Left ventricle myocardium superior (tissue), 1 donor: ENCODE measurements around the gene FOLR1. TPM values are rescaled to one million over a fixed set of nuclear protein-coding genes. Genes with fewer than 3 reads are reported as not detected.
"Not testable (repeated sequence)": the region's sequence is repeated elsewhere in the genome, so short reads cannot be mapped to it uniquely, and the experiment has no call there.

Experiments
- ATAC-seq: fragments of 200-7000 bp; cut with Tn5 transposase; one replicate; pipeline ENCODE4 v1.9.1; 2020; ENCODE audit warnings: mild to moderate bottlenecking, moderate library complexity
- DNase-seq: peaks from one replicate; pipeline ENCODE4 v3.0.0-alpha.2; 2020
- intact Hi-C: fragments of 100-400 bp; cut with micrococcal nuclease; formaldehyde crosslinking; loops from one replicate; pipeline ENCODE4 v1.11.0; 2022
- total RNA-seq: library from RNA; stranded (reverse); fragmentation: NEBNext Ultra II Directional; extraction: Animal tissue kit (Norgen Biotek cat#: 25700); gene quantifications from one replicate; pipeline ENCODE4 v1.2.1, GENCODE V29; 2021
- donor health status: DM: no; HTN: yes; CAD: no; lungs with severe emphysema.

Gene FOLR1
- total RNA-seq, 1 donor from 2014 or later, result 0.50 TPM

GRCh38 chr11:72179804-72180396, 12.0 kb upstream of the FOLR1 start:
- intact Hi-C loops, result no loop called here
- no peak for DNase-seq
- no peak for ATAC-seq

DNA sequence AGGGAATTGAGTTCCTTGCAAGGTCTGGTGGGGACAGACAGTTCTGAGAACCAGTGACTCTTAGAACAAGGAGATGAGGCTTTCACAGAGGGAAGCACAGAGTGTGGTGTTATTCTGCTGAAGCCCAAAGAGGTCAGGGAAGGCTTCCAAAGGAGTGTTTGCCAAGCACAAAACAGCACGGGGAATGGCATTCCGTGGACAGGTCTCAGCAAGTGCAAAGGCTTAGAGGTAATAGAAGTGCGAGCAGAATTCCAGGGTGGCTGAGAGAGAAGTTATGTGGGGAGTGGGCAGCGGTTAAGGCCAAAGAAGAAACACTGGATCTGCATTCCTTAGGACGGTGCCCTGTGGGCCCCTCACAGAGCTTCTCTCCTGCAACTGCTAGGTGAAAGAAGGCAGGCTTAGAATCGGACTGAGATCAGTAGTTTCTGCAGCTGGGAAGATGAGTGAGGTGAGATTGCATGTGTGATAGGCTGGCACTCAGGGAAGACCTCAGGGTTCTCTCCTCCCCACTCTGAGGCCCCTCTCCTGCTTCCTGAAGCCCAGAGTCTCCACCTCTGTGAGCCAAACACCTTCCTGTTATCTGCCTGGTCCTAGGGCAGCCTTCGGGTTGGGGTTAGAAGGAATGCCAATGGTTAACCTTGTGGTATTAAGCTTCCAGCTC, 10.9 kb upstream of the FOLR1 start:
- ATAC-seq, result peak; percentile 65
- DNase-seq, intact Hi-C loops: not testable (repeated sequence)

- peak; percentile 21 for ATAC-seq
- intact Hi-C loops, DNase-seq: not testable (repeated sequence)
Measured at GRCh38 chr11:72181553-72181958, 10.4 kb upstream of the FOLR1 start.

- ATAC-seq, result no peak
- intact Hi-C loops, result no loop called here
- DNase-seq, result no peak
Measured at GRCh38 chr11:72188267-72188666, 3.7 kb upstream of the FOLR1 start.

GRCh38 chr11:72189455-72190250, 2.3 kb upstream of the FOLR1 start:
- ATAC-seq (peak; percentile 86), DNase-seq (peak; percentile 35)
- intact Hi-C loops, result no loop called here

- ATAC-seq (no peak), DNase-seq (no peak)
Measured at GRCh38 chr11:72190631-72191071, 1.3 kb upstream of the FOLR1 start.

DNA sequence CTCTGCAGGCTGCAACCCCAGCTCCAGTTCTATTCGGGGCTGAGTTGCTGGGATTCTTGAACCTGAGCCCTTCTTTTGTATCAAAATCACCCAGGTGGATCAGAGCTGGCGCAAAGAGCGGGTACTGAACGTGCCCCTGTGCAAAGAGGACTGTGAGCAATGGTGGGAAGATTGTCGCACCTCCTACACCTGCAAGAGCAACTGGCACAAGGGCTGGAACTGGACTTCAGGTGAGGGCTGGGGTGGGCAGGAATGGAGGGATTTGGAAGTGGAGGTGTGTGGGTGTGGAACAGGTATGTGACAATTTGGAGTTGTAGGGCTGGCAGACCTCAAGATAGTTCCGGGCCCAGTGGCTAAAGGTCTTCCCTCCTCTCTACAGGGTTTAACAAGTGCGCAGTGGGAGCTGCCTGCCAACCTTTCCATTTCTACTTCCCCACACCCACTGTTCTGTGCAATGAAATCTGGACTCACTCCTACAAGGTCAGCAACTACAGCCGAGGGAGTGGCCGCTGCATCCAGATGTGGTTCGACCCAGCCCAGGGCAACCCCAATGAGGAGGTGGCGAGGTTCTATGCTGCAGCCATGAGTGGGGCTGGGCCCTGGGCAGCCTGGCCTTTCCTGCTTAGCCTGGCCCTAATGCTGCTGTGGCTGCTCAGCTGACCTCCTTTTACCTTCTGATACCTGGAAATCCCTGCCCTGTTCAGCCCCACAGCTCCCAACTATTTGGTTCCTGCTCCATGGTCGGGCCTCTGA, 3.8 kb downstream of the FOLR1 start:
- ATAC-seq, result no peak

More at GRCh38 chr11:72190631-72191071, 1.3 kb upstream of the FOLR1 start:
- intact Hi-C loops, result no loop called here

DNA sequence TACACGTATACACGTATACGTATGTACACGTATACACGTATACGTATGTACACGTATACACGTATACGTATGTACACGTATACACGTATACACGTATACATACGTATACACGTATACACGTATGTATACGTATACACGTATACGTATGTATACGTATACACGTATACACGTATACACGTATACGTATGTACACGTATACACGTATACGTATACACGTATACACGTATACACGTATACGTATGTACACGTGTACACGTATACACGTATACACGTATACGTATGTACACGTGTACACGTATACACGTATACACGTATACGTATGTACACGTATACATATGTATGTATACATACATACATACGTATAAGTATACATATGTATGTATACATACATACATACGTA, 9.5 kb downstream of the FOLR1 start:
- intact Hi-C loops, DNase-seq, ATAC-seq: not testable (repeated sequence)

More for the DNA sequence above, 3.8 kb downstream of the FOLR1 start:
- intact Hi-C loops, result no loop called here
- DNase-seq, result no peak

DNA sequence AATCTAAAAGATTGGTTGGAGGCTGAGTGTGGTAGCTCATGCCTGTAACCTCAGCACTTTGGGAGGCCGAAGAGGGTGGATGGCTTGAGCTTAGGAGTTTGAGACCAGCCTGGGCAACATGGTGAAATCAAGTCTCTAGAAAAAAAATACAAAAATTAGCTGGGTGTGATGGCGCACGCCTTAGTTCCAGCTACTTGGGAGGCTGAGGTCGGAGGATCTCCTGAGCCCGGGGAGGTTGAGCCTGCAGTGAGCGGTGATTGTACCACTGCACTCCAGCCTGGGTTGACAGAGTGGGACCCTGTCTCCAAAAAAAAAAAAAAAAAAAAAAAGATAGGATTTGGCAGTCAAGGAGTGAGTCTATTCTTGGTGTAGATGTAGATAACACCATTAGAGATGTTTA, 10.6 kb downstream of the FOLR1 start:
- intact Hi-C loops, result no loop called here
- ATAC-seq (no peak), DNase-seq (no peak)

DNA sequence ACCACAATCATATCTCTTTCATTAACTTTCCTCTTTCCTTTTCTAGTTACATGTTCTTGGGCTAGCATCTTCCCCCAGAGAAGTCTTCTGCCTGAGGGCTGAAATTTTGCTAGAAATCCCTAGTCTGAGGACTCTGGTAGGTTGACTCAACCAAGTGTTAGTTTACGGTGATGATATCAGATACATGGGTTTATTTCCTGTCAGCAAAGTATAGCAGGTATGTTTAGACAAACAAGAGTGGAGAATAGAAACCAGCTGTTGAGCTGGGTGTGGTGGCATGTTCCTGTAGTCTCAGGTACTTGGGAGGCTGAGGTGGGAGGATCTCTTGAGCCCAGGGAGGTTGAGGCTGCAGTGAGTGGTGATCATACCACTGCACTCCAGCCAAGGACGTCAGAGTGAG, 11.2 kb downstream of the FOLR1 start:
- ATAC-seq (no peak), DNase-seq (no peak)
- intact Hi-C loops, result no loop called here

DNA sequence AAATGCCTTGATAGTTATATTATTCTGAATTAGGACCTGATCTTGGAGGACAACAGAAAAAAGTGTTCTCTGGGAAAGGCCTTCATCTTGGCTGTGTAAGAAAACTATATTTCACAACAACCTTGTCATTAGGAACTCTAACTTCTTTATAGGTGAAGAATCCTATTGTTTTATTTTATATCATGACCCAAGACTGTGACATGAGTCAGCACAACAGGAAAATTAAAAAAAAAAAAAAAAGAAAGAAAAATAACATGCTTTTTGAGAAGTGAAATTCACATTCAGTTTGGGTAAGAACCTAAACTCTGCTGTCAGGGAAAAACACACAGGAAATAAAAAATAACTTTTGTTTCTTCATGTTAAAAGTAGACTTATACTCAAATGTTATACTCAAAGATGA, 12.9 kb downstream of the FOLR1 start:
- no peak for ATAC-seq

DNA sequence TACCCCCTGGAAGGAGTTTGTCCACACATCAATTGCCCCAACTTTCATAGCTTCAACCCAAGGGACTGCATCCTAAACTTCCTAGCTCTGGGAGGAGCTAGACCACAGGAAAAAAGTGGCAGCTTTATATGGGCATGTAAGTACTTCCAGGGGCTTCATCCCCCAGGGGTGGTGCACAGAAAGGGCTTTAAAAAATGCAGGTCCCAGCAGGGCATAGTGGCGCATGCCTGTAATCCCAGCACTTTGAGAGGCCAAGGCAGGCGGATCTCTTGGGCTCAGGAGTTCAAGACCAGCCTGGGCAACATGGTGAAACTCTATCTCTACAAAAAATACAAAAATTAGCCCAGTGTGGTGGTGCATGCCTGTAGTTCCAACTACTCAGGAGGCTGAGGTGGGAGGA, 14.9 kb downstream of the FOLR1 start:
- ATAC-seq, result not testable (repeated sequence)

More for the DNA sequence above, 12.9 kb downstream of the FOLR1 start:
- intact Hi-C loops, result no loop called here
- DNase-seq, result no peak

GRCh38 chr11:72208281-72208680, 16.3 kb downstream of the FOLR1 start:
- intact Hi-C loops, result no loop called here
- DNase-seq (no peak), ATAC-seq (no peak)

More for the DNA sequence above, 14.9 kb downstream of the FOLR1 start:
- DNase-seq, intact Hi-C loops: not testable (repeated sequence)

DNA sequence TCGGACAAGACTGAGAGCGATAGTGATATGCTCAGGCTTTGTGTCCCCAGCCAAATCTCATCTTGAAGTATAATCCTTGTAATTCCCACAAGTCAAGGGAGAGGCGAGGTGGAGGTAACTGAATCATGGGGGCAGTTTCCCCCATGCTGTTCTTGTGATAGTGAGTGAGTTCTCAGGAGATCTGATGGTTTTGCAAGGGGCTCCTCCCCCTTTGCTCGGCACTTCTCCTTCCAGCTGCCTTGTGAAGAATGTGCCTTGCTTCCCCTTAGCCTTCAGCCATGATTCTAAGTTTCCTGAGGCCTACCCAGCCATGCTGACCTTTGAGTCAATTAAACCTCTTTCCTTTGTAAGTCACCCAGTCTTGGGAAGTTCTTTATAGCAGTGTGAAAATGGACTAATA, 17.2 kb downstream of the FOLR1 start:
- DNase-seq (no peak), ATAC-seq (no peak)
- intact Hi-C loops, result no loop called here

DNA sequence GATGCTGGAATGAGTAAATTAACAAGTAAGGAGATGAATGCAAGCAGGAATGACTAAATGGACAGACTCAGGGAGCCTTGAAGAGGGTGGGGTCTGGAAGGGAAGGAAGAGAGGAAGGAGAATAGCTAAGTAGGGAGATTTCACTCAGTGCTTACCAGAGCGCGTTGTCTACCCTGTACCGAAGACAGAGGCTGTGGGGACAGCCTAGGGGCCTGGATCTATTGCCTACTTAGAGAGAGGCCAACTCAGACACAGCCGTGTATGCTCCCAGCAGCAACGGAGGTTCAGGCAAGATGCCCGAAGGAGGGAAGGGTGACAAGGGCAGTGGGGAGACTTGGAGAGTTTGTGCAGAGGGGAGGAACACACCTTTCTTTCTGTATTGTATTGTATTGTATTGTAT, 24.7 kb downstream of the FOLR1 start, which contains the start of gene FOLR2:
TSS of gene FOLR2 (plus strand) at position 157 of the 400 bp plus-strand sequence. CDS start 1,791 bp downstream, outside the sequence.
- intact Hi-C loops, result no loop called here
- DNase-seq (no peak), ATAC-seq (peak; percentile 63)

GRCh38 chr11:72217841-72218240, 25.9 kb downstream of the FOLR1 start:
- ATAC-seq, result peak; percentile 22
- no peak for DNase-seq

GRCh38 chr11:72218251-72218745, 26.4 kb downstream of the FOLR1 start:
- DNase-seq (no peak), ATAC-seq (no peak)
- intact Hi-C loops, result no loop called here

More at GRCh38 chr11:72217841-72218240, 25.9 kb downstream of the FOLR1 start:
- intact Hi-C loops, result no loop called here

- no peak for ATAC-seq
- intact Hi-C loops, result no loop called here
- DNase-seq, result no peak
Measured at GRCh38 chr11:72220696-72221363, 28.9 kb downstream of the FOLR1 start.
